IMR-90 (cell line): Measurements from ENCODE around the gene SMOC1.

Experiments used
- BHLHE40 ChIP-seq: fragments of 150-350 bp; IDR thresholded peaks from 2 replicates; pipeline ENCODE4 v1.6.1; 2016; ENCODE audit warnings: mild to moderate bottlenecking, low read depth, low read length
- CEBPB ChIP-seq: IDR thresholded peaks from 2 replicates; pipeline ENCODE4 v1.6.1; 2012; ENCODE audit warnings: low read depth, low read length, improper control_type of control experiment
- CHD1 ChIP-seq: IDR thresholded peaks from 2 replicates; pipeline ENCODE4 v1.6.1; 2012; ENCODE audit warnings: low read depth, low read length, improper control_type of control experiment
- FOS ChIP-seq: fragments of 150-350 bp; IDR thresholded peaks from 2 replicates; pipeline ENCODE4 v1.6.1; 2016; ENCODE audit warnings: low read depth, low read length
- MAZ ChIP-seq: IDR thresholded peaks from 2 replicates; pipeline ENCODE4 v1.6.1; 2012; ENCODE audit warnings: low read depth, mild to moderate bottlenecking, low read length, improper control_type of control experiment, moderate library complexity, borderline replicate concordance
- MXI1 ChIP-seq: IDR thresholded peaks from 2 replicates; pipeline ENCODE4 v1.6.1; 2012; ENCODE audit warnings: low read depth, mild to moderate bottlenecking, low read length, moderate library complexity, borderline replicate concordance
- POLR2A ChIP-seq: IDR thresholded peaks from 2 replicates; pipeline ENCODE4 v1.6.1; 2012; ENCODE audit warnings: mild to moderate bottlenecking, low read depth, low read length
- TF ChIP-seq, protein P1 (sequence below): conservative IDR thresholded peaks from 2 replicates; pipeline ENCODE4 v1.5.1; 2012; ENCODE audit warnings: mild to moderate bottlenecking, low read depth, low read length, improper control_type of control experiment

DNA sequence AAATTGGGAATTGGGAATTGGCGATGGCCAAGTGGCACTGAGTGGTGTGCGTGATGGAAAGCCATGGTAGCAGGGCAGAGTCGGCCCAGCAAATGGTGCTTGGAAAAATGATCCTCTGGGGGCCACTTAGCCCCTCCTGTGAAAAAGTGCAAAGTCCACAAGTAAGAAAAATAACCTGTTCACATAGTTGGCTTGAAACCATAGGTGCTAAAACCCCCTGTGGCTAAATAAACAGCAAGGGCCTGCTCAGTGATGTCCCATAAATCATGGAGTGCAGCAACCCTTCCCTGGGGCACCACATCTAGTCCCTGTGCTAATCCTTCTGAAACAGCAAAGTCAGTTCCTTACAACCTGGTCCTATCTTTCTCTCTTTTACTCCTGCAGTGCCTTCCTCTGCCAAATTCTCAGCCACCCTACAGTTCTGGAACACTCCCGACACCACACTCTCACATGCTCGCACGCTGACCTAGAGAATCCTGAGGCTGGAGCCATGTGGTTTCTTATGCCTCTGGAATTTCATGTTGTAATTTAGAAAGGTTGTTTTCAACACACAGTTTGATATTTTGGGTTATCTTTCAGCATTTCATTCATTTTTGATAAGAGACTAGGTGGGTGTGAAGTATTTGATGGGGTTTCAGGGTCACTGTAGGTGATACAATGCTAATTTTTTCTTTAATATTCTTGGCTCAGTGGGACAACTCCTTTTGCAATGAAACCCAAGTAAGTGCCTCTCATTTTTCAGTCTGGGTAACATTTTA, 123.6 kb downstream of the SMOC1 start:
- TF ChIP-seq, protein P1, sequence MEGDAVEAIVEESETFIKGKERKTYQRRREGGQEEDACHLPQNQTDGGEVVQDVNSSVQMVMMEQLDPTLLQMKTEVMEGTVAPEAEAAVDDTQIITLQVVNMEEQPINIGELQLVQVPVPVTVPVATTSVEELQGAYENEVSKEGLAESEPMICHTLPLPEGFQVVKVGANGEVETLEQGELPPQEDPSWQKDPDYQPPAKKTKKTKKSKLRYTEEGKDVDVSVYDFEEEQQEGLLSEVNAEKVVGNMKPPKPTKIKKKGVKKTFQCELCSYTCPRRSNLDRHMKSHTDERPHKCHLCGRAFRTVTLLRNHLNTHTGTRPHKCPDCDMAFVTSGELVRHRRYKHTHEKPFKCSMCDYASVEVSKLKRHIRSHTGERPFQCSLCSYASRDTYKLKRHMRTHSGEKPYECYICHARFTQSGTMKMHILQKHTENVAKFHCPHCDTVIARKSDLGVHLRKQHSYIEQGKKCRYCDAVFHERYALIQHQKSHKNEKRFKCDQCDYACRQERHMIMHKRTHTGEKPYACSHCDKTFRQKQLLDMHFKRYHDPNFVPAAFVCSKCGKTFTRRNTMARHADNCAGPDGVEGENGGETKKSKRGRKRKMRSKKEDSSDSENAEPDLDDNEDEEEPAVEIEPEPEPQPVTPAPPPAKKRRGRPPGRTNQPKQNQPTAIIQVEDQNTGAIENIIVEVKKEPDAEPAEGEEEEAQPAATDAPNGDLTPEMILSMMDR, result no peak
- no peak for TF ChIP-seq POLR2A
- no peak for TF ChIP-seq CHD1
- no peak for TF ChIP-seq BHLHE40
- no peak for TF ChIP-seq MXI1
- TF ChIP-seq MAZ, result no peak
- TF ChIP-seq FOS, result no peak
- no peak for TF ChIP-seq CEBPB
